Endothelial cell (in vitro differentiated cells): ENCODE results near the gene FITM2. TPM values are rescaled to one million over a fixed set of nuclear protein-coding genes. Genes with fewer than 3 reads are reported as not detected.
"Not testable (repeated sequence)": the region's sequence is repeated elsewhere in the genome, so short reads cannot be mapped to it uniquely, and the experiment has no call there.

Experiments
- DNase-seq: peaks from one replicate; pipeline ENCODE4 v3.0.0; 2021; ENCODE audit warnings: low spot score
- H3K27ac Mint-ChIP-seq: one replicate; pipeline ENCODE4 v1.8.0; 2021; ENCODE audit warnings: mixed read lengths, inconsistent platforms; ENCODE audit not compliant: unreplicated experiment
- H3K27me3 Mint-ChIP-seq: one replicate; pipeline ENCODE4 v1.8.0; 2021; ENCODE audit warnings: mild to moderate bottlenecking, moderate library complexity, mixed read lengths, inconsistent platforms; ENCODE audit not compliant: unreplicated experiment
- H3K36me3 Mint-ChIP-seq: one replicate; pipeline ENCODE4 v1.8.0; 2021; ENCODE audit warnings: mild to moderate bottlenecking, low read depth, mixed read lengths, inconsistent platforms; ENCODE audit not compliant: unreplicated experiment
- H3K4me1 Mint-ChIP-seq: one replicate; pipeline ENCODE4 v1.8.0; 2021; ENCODE audit warnings: mild to moderate bottlenecking, mixed read lengths, inconsistent platforms; ENCODE audit not compliant: unreplicated experiment
- H3K4me3 Mint-ChIP-seq: one replicate; pipeline ENCODE4 v1.8.0; 2021; ENCODE audit warnings: mild to moderate bottlenecking, mixed read lengths, inconsistent platforms; ENCODE audit not compliant: unreplicated experiment
- H3K9me3 Mint-ChIP-seq: one replicate; pipeline ENCODE4 v1.8.0; 2021; ENCODE audit warnings: mixed read lengths, inconsistent platforms; ENCODE audit not compliant: unreplicated experiment
- CTCF ChIP-seq: fragments of 200-600 bp; sonication (generic); IDR thresholded peaks from one replicate; pipeline ENCODE4 v1.5.0; 2021; ENCODE audit warnings: antibody characterized with exemption; ENCODE audit not compliant: unreplicated experiment
- total RNA-seq: library from RNA; stranded (reverse); fragmentation: NEBNext Ultra II Directional; extraction: Animal tissue kit (Norgen Biotek cat#: 25700); gene quantifications from one replicate; pipeline ENCODE4 v1.2.1, GENCODE V29; 2021; ENCODE audit not compliant: unreplicated experiment

FITM2 gene
- total RNA-seq, 1 donor from 2014 or later = 2.8 TPM

- no peak for TF ChIP-seq CTCF
- H3K27ac Mint-ChIP-seq = no peak overlapping the region
- H3K4me3 Mint-ChIP-seq = no peak overlapping the region
- no peaks in the 10 kb centered on the region for H3K36me3 Mint-ChIP-seq
- H3K27me3 Mint-ChIP-seq = peaks cover 3% of the 10 kb centered on the region
- no peaks in the 10 kb centered on the region for H3K9me3 Mint-ChIP-seq
- no peak for DNase-seq
- H3K4me1 Mint-ChIP-seq = no peaks in the 10 kb centered on the region
Measured at GRCh38 chr20:44334709-44335108, 23.7 kb upstream of the FITM2 start.

GRCh38 chr20:44334306-44334705 is 23.3 kb upstream of the FITM2 start:
- H3K36me3 Mint-ChIP-seq = no peaks in the 10 kb centered on the region
- no peak overlapping the region for H3K4me3 Mint-ChIP-seq
- no peak for TF ChIP-seq CTCF
- DNase-seq = no peak
- no peaks in the 10 kb centered on the region for H3K4me1 Mint-ChIP-seq
- H3K27ac Mint-ChIP-seq = no peak overlapping the region
- H3K27me3 Mint-ChIP-seq = peaks cover 3% of the 10 kb centered on the region
- H3K9me3 Mint-ChIP-seq = no peaks in the 10 kb centered on the region

GRCh38 chr20:44331201-44331600 is 20.2 kb upstream of the FITM2 start:
- DNase-seq = no peak
- no peaks in the 10 kb centered on the region for H3K4me1 Mint-ChIP-seq
- no peak overlapping the region for H3K27ac Mint-ChIP-seq
- peaks cover 5% of the 10 kb centered on the region for H3K27me3 Mint-ChIP-seq
- no peaks in the 10 kb centered on the region for H3K36me3 Mint-ChIP-seq
- H3K4me3 Mint-ChIP-seq = no peak overlapping the region
- H3K9me3 Mint-ChIP-seq = no peaks in the 10 kb centered on the region
- TF ChIP-seq CTCF = no peak

GRCh38 chr20:44328428-44328827 is 17.4 kb upstream of the FITM2 start:
- no peak for DNase-seq
- Mint-ChIP-seq H3K27me3 (peaks cover 3% of the 10 kb centered on the region), H3K27ac (no peak overlapping the region), H3K36me3 (no peaks in the 10 kb centered on the region), H3K9me3 (no peaks in the 10 kb centered on the region), H3K4me1 (no peaks in the 10 kb centered on the region), H3K4me3 (no peak overlapping the region)
- TF ChIP-seq CTCF = no peak

GRCh38 chr20:44327748-44328147 is 16.7 kb upstream of the FITM2 start:
- not testable (repeated sequence) for H3K4me3 Mint-ChIP-seq, H3K27ac Mint-ChIP-seq

More at GRCh38 chr20:44327748-44328147, 16.7 kb upstream of the FITM2 start:
- not testable (repeated sequence) for H3K36me3 Mint-ChIP-seq, DNase-seq, H3K27me3 Mint-ChIP-seq, H3K4me1 Mint-ChIP-seq, H3K9me3 Mint-ChIP-seq
